PC-9 (cell line): ENCODE results near the gene HOXC6. TPM values are rescaled to one million over a fixed set of nuclear protein-coding genes. Genes with fewer than 3 reads are reported as not detected.

ENCODE experiments used
- BruUV-seq: library from RNA; stranded (reverse); fragments of 400-500 nt; replicated peaks from 2 replicates; lab custom pipeline; 2021; lab: Mats Ljungman, UMichigan
- CTCF ChIA-PET: fragments of 300-600 bp; sonication (Branson Sonifier 250); formaldehyde crosslinking; loops from one replicate; lab custom pipeline; 2022; ENCODE audit warnings: antibody characterized with exemption; lab: Charles Lee
- POLR2A ChIA-PET: fragments of 300-600 bp; sonication (Branson Sonifier 250); formaldehyde crosslinking; loops from one replicate; lab custom pipeline; 2022; ENCODE audit warnings: antibody characterized with exemption; ENCODE audit not compliant: unreplicated experiment; lab: Charles Lee
- DNase-seq, 2 experiments: peaks; one replicate each; pipeline versions ENCODE4 v3.0.0 to v3.0.0-alpha.2; 2015 to 2022; ENCODE audit warnings: mixed read lengths in 1 of 2
- H2AFZ ChIP-seq: fragments of 200-600 bp; sonication (generic); 2 replicates; pipeline ENCODE4 v1.8.1; 2017; ENCODE audit warnings: antibody characterized with exemption
- H3F3A ChIP-seq: fragments of 200-600 bp; sonication (generic); 2 replicates; pipeline ENCODE4 v1.8.1; 2017; ENCODE audit warnings: antibody characterized with exemption, mild to moderate bottlenecking, low read depth; ENCODE audit not compliant: insufficient read depth
- H3K27ac ChIP-seq: fragments of 200-600 bp; sonication (generic); 2 replicates; pipeline ENCODE4 v1.6.1; 2016; ENCODE audit warnings: mixed run types
- H3K27me3 ChIP-seq: fragments of 200-600 bp; sonication (generic); 2 replicates; pipeline ENCODE4 v1.6.1; 2016; ENCODE audit warnings: low read depth, mixed run types; ENCODE audit not compliant: insufficient read depth
- H3K36me3 ChIP-seq: fragments of 200-600 bp; sonication (generic); 2 replicates; pipeline ENCODE4 v1.6.1; 2016; ENCODE audit warnings: low read depth, mixed run types
- H3K4me1 ChIP-seq: fragments of 200-600 bp; sonication (generic); replicated peaks from 2 replicates; pipeline ENCODE4 v1.6.1; 2016; ENCODE audit warnings: mixed run types; ENCODE audit not compliant: insufficient read depth
- H3K4me2 ChIP-seq: fragments of 200-600 bp; sonication (generic); 2 replicates; pipeline ENCODE4 v1.6.1; 2017; ENCODE audit warnings: mixed run types
- H3K4me3 ChIP-seq: fragments of 200-600 bp; sonication (generic); 2 replicates; pipeline ENCODE4 v1.6.1; 2016; ENCODE audit warnings: mixed run types
- H3K79me2 ChIP-seq: fragments of 200-600 bp; sonication (generic); 2 replicates; pipeline ENCODE4 v1.6.1; 2017; ENCODE audit warnings: low read depth, mixed run types
- H3K9me2 ChIP-seq: fragments of 200-600 bp; sonication (generic); 2 replicates; pipeline ENCODE4 v1.8.1; 2017; ENCODE audit warnings: mild to moderate bottlenecking; ENCODE audit not compliant: insufficient read depth
- H3K9me3 ChIP-seq: fragments of 200-600 bp; sonication (generic); 2 replicates; pipeline ENCODE4 v1.8.1; 2016; ENCODE audit warnings: low read depth; ENCODE audit not compliant: insufficient read depth
- H4K20me1 ChIP-seq: fragments of 200-600 bp; sonication (generic); 2 replicates; pipeline ENCODE4 v1.8.1; 2017; ENCODE audit not compliant: insufficient read depth
- EZH2 ChIP-seq: fragments of 200-600 bp; sonication (generic); IDR thresholded peaks from 2 replicates; pipeline ENCODE4 v1.8.0; 2017; ENCODE audit warnings: antibody characterized with exemption, low read depth
- intact Hi-C: fragments of 100-400 bp; cut with micrococcal nuclease; formaldehyde crosslinking; loops from one replicate; pipeline ENCODE4 v1.10.0; 2022; ENCODE audit not compliant: unreplicated experiment
- total RNA-seq: library from RNA; stranded (reverse); gene quantifications from 2 replicates; pipeline ENCODE4 v1.2.3, GENCODE V29; 2021
- TF ChIP-seq, protein P1 (sequence below): fragments of 200-600 bp; sonication (generic); conservative IDR thresholded peaks from 2 replicates; pipeline ENCODE4 v1.6.1; 2017; ENCODE audit warnings: mixed run types, antibody characterized with exemption, mild to moderate bottlenecking, moderate library complexity

HOXC6 gene
- total RNA-seq, 1 experiment from 2014 or later: 4.1 TPM

GRCh38 chr12:53989227-53990113 lies 38.8 kb upstream of the HOXC6 start:
- H2AFZ ChIP-seq: peak overlapping the region; percentile 72
- H3F3A ChIP-seq: peaks cover 6% of the 10 kb centered on the region; the same call in 1 of the 2 replicates
- POLR2A ChIA-PET: no interaction called here
- CTCF ChIA-PET: no interaction called here
- TF ChIP-seq EZH2: no peak
- TF ChIP-seq, protein P1, sequence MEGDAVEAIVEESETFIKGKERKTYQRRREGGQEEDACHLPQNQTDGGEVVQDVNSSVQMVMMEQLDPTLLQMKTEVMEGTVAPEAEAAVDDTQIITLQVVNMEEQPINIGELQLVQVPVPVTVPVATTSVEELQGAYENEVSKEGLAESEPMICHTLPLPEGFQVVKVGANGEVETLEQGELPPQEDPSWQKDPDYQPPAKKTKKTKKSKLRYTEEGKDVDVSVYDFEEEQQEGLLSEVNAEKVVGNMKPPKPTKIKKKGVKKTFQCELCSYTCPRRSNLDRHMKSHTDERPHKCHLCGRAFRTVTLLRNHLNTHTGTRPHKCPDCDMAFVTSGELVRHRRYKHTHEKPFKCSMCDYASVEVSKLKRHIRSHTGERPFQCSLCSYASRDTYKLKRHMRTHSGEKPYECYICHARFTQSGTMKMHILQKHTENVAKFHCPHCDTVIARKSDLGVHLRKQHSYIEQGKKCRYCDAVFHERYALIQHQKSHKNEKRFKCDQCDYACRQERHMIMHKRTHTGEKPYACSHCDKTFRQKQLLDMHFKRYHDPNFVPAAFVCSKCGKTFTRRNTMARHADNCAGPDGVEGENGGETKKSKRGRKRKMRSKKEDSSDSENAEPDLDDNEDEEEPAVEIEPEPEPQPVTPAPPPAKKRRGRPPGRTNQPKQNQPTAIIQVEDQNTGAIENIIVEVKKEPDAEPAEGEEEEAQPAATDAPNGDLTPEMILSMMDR: peak; percentile 76
- peak overlapping the region; percentile 55; the same call in 1 of the 2 replicates for H3K4me3 ChIP-seq
- H3K9me3 ChIP-seq: no peaks in the 10 kb centered on the region
- no peaks in the 10 kb centered on the region for H3K9me2 ChIP-seq
- intact Hi-C loops: loop anchor here (2.0 to 5.0 kb wide), 4 partner anchors 122 to 287 kb away; no protein-coding TSS in a partner anchor
- peak; percentile 52 to 59 for DNase-seq
- H3K4me2 ChIP-seq: peak overlapping the region; percentile 84
- no peaks in the 10 kb centered on the region for H3K36me3 ChIP-seq
- H4K20me1 ChIP-seq: no peaks in the 10 kb centered on the region
- H3K27ac ChIP-seq: peak overlapping the region; percentile 14; the same call in 1 of the 2 replicates
- BruUV-seq: no TSS peak
- no peaks in the 10 kb centered on the region for H3K27me3 ChIP-seq
- H3K4me1 ChIP-seq: peaks cover 37% of the 10 kb centered on the region
- 0 out of 2 replicates have a peak, but pooled peaks cover 3% of the 10 kb centered on the region for H3K79me2 ChIP-seq

DNA sequence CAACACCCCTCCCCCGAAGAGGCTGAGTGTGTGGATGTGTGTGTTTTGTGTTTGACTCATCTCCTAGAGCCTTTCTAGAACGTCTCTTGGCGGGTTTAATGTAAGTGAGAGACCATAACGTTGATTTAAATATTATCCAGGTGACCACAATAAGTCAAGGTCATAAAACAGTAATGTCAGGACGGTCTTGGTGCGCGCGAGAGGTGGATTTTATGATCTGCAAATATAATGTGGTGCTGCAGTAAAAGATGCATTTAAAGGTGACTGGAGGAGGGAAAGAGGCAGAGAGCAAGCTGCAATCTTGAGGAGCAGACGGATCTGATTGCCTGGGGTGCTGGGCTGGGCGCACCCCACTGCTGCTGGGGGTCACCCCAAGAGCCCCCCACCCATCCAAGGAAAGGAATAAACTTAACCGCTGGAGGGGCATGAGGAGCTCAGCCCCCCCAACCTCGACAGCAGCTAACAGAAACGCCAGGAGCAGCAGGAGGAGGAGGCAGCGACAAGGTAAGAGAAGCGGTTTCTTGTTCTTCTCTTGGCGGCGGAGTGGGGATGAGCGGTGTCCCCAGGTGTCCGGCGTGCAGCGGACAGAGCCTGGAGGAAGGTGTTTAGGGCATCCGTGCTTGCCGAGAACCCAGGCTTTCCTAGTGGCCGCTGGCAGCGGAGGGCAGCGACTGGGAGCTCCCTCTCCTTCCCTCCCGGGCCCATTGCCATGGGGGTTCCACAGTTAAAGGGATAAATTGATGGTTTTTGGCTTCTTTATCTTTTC lies 37.7 kb upstream of the HOXC6 start:
- no TSS peak for BruUV-seq
- no peaks in the 10 kb centered on the region for H3K27me3 ChIP-seq
- H3K9me2 ChIP-seq: no peaks in the 10 kb centered on the region
- DNase-seq: no peak
- no peaks in the 10 kb centered on the region for H3K9me3 ChIP-seq
- H3F3A ChIP-seq: peaks cover 14% of the 10 kb centered on the region; the same call in 1 of the 2 replicates
- CTCF ChIA-PET: interaction anchor here (0.6 kb wide), 2 partner anchors 12 to 238 kb away, joined by 3 read pairs; no protein-coding TSS in a partner anchor
- intact Hi-C loops: no loop called here
- POLR2A ChIA-PET: no interaction called here
- H3K36me3 ChIP-seq: no peaks in the 10 kb centered on the region
- peaks cover 33% of the 10 kb centered on the region for H3K4me1 ChIP-seq
- TF ChIP-seq EZH2: no peak
- TF ChIP-seq, protein P1: no peak
- H3K4me2 ChIP-seq: no peak overlapping the region; the same call in 1 of the 2 replicates
- H2AFZ ChIP-seq: no peak overlapping the region
- no peak overlapping the region for H3K27ac ChIP-seq
- no peak overlapping the region for H3K4me3 ChIP-seq
- no peaks in the 10 kb centered on the region for H4K20me1 ChIP-seq
- 0 out of 2 replicates have a peak, but pooled peaks cover 3% of the 10 kb centered on the region for H3K79me2 ChIP-seq

GRCh38 chr12:53991077-53991460 lies 37.2 kb upstream of the HOXC6 start:
- BruUV-seq: no TSS peak
- ChIA-PET POLR2A (interaction anchor here (0.5 kb wide), 1 partner anchor 56 kb away, joined by 4 read pairs; no protein-coding TSS in a partner anchor), CTCF (interaction anchor here (0.6 to 0.7 kb wide), 3 partner anchors 11 to 238 kb away, joined by 3 read pairs; no protein-coding TSS in a partner anchor)
- Histone ChIP-seq H3K4me3 (no peak overlapping the region), H3K27me3 (no peaks in the 10 kb centered on the region), H3K36me3 (no peaks in the 10 kb centered on the region), H3K4me2 (no peak overlapping the region), H3K79me2 (peaks cover 6% of the 10 kb centered on the region; the same call in 1 of the 2 replicates), H3F3A (peaks cover 14% of the 10 kb centered on the region; the same call in 1 of the 2 replicates), H2AFZ (no peak overlapping the region), H4K20me1 (no peaks in the 10 kb centered on the region), H3K4me1 (peaks cover 33% of the 10 kb centered on the region), H3K27ac (no peak overlapping the region), H3K9me2 (no peaks in the 10 kb centered on the region), H3K9me3 (no peaks in the 10 kb centered on the region)
- intact Hi-C loops: no loop called here
- no peak for TF ChIP-seq EZH2
- TF ChIP-seq, protein P1: no peak
- DNase-seq: no peak
